K562 (cell line): ENCODE data around the gene STING1. TPM values are rescaled to one million over a fixed set of nuclear protein-coding genes. Genes with fewer than 3 reads are reported as not detected.
A peak's percentile ranks its signal among the peaks of the same experiment; 100 is the strongest.

Experiments
- ATAC-seq: fragments of 200-7000 bp; cut with Tn5 transposase; 3 replicates; pipeline ENCODE4 v1.9.1; 2020; ENCODE audit warnings: moderate library complexity
- BruUV-seq: library from RNA; stranded (reverse); fragments of 400-500 nt; replicated peaks from 2 replicates; lab custom pipeline; 2021; lab: Mats Ljungman, UMichigan
- CTCF ChIA-PET: fragments of 300-600 bp; formaldehyde crosslinking; extraction: SDS; loops from one replicate; lab custom pipeline; 2021; ENCODE audit warnings: low intra/inter-chr PET ratio; lab: Yijun Ruan, JAX
- POLR2A ChIA-PET: fragments of 300-600, 350-650 bp; sonication (Branson Sonifier 250); formaldehyde crosslinking; extraction: SDS; loops from one replicate; lab custom pipeline; 2021; ENCODE audit warnings: antibody characterized with exemption, inconsistent platforms; lab: Yijun Ruan, JAX
- DNase-seq, 4 experiments: peaks; one replicate each; pipeline versions ENCODE4 v3.0.0 to v3.0.0-alpha.2; 2011 to 2018; ENCODE audit warnings: low spot score in 3 of 4, mixed read lengths in 3 of 4; ENCODE audit errors: extremely low read depth in 1 of 4
- FAIRE-seq: peaks from 2 replicates; lab custom pipeline; 2011; peaks lifted over from hg19 to GRCh38; lab: Jason Lieb, UNC
- H2AFZ ChIP-seq: 2 replicates; pipeline ENCODE4 v1.6.0; 2011; ENCODE audit warnings: low read depth, low read length, control low read depth, inconsistent platforms
- H3K27ac ChIP-seq: fragments of 200-600 bp; 3 replicates; pipeline ENCODE4 v1.8.0; 2011; ENCODE audit warnings: low read depth, mild to moderate bottlenecking, control low read depth, inconsistent platforms, low read length, moderate library complexity, mixed read lengths; ENCODE audit errors: extremely low read depth
- H3K27me3 ChIP-seq, 2 experiments: fragments of 300-600 bp in 1 of 2; 2 replicates in 1 of 2; 3 replicates in 1 of 2; pipeline versions ENCODE4 v1.6.0 to v1.8.0; 2011; ENCODE audit warnings: inconsistent platforms in 2 of 2, low read length in 2 of 2, mild to moderate bottlenecking in 1 of 2, mixed read lengths in 1 of 2, moderate library complexity in 1 of 2; ENCODE audit not compliant: control insufficient read depth in 2 of 2, insufficient read depth in 2 of 2
- H3K36me3 ChIP-seq: fragments of 300-600 bp; 3 replicates; pipeline ENCODE4 v1.8.0; 2011; ENCODE audit warnings: mild to moderate bottlenecking, low read length, inconsistent platforms; ENCODE audit not compliant: control insufficient read depth, insufficient read depth
- H3K4me1 ChIP-seq, 2 experiments: fragments of 200-600 bp in 1 of 2; replicated peaks in 1 of 2; 2 replicates in 1 of 2; 3 replicates in 1 of 2; pipeline versions ENCODE4 v1.5.1 to v1.8.0; 2011; ENCODE audit warnings: inconsistent platforms in 2 of 2, low read length in 2 of 2, mild to moderate bottlenecking in 1 of 2, mixed read lengths in 1 of 2, moderate library complexity in 1 of 2; ENCODE audit not compliant: control insufficient read depth in 2 of 2, insufficient read depth in 2 of 2
- H3K4me2 ChIP-seq: 2 replicates; pipeline ENCODE4 v1.6.1; 2011; ENCODE audit warnings: low read length, control low read depth, inconsistent platforms, mixed read lengths; ENCODE audit not compliant: insufficient read depth
- H3K4me3 ChIP-seq: fragments of 200-600 bp; sonication (generic), shearing (Covaris generic); 2 replicates; pipeline ENCODE4 v1.5.1; 2016; ENCODE audit warnings: control low read depth, inconsistent platforms
- H3K79me2 ChIP-seq: fragments of 200-600 bp; 3 replicates; pipeline ENCODE4 v1.8.0; 2011; ENCODE audit warnings: low read length, inconsistent platforms; ENCODE audit not compliant: control insufficient read depth, insufficient read depth
- H3K9ac ChIP-seq, 2 experiments: 2 replicates each; pipeline versions ENCODE4 v1.6.0 to v1.6.1; 2011; ENCODE audit warnings: low read depth in 2 of 2, low read length in 2 of 2, control low read depth in 1 of 2, inconsistent platforms in 1 of 2, mild to moderate bottlenecking in 1 of 2, mixed read lengths in 1 of 2; ENCODE audit not compliant: insufficient read depth in 1 of 2
- H3K9me1 ChIP-seq: one replicate; pipeline ENCODE4 v1.6.0; 2011; ENCODE audit warnings: inconsistent platforms, mild to moderate bottlenecking, low read length, moderate library complexity; ENCODE audit not compliant: control insufficient read depth, insufficient read depth
- H3K9me3 ChIP-seq: replicated peaks from 2 replicates; pipeline ENCODE4 v1.5.1; 2011; ENCODE audit warnings: low read depth, low read length, inconsistent platforms; ENCODE audit not compliant: control insufficient read depth, insufficient read depth
- H4K20me1 ChIP-seq: replicated peaks from 2 replicates; pipeline ENCODE4 v1.6.1; 2011; ENCODE audit warnings: low read length, inconsistent platforms, mixed read lengths; ENCODE audit not compliant: control insufficient read depth, insufficient read depth
- CBFA2T3 ChIP-seq: fragments of 450-650 bp; IDR thresholded peaks from 2 replicates; pipeline ENCODE4 v1.6.1; 2017
- CREM ChIP-seq: IDR thresholded peaks from 2 replicates; pipeline ENCODE4 v1.6.1; 2014; ENCODE audit warnings: antibody characterized with exemption, low read depth
- E4F1 ChIP-seq: fragments of 250-450 bp; sonication (Bioruptor Pico); IDR thresholded peaks from 2 replicates; pipeline ENCODE4 v1.5.0; 2021; ENCODE audit warnings: mild to moderate bottlenecking, borderline replicate concordance
- HCFC1 ChIP-seq: IDR thresholded peaks from 2 replicates; pipeline ENCODE4 v1.6.1; 2012; ENCODE audit warnings: low read depth, low read length, improper control_type of control experiment
- HDGF ChIP-seq: fragments of 450-650 bp; IDR thresholded peaks from 2 replicates; pipeline ENCODE4 v1.6.1; 2016
- HMBOX1 ChIP-seq: sonication (generic); IDR thresholded peaks from 2 replicates; pipeline ENCODE4 v1.6.1; 2016
- KLF1 ChIP-seq: fragments of 450-650 bp; IDR thresholded peaks from 2 replicates; pipeline ENCODE4 v1.6.1; 2016; ENCODE audit warnings: missing genetic modification characterization, missing compliant biosample characterization
- KLF16 ChIP-seq: IDR thresholded peaks from 2 replicates; pipeline ENCODE4 v1.6.1; 2016; ENCODE audit warnings: antibody characterized with exemption
- LEF1 ChIP-seq: fragments of 450-650 bp; IDR thresholded peaks from 2 replicates; pipeline ENCODE4 v1.6.1; 2016; ENCODE audit warnings: mild to moderate bottlenecking
- MYBL2 ChIP-seq, 2 experiments: fragments of 450-650 bp in 1 of 2; sonication (generic) in 1 of 2; formaldehyde crosslinking in 1 of 2; IDR thresholded peaks; 2 replicates each; pipeline versions ENCODE4 v1.6.1 to v1.8.1; 2017 to 2022; ENCODE audit warnings: borderline replicate concordance in 1 of 2, inconsistent platforms in 1 of 2, low read depth in 1 of 2, mild to moderate bottlenecking in 1 of 2, missing genetic modification reagents in 1 of 2, moderate library complexity in 1 of 2
- POLR2H ChIP-seq: IDR thresholded peaks from 2 replicates; pipeline ENCODE4 v1.6.1; 2016; ENCODE audit warnings: missing genetic modification characterization, low read depth, mild to moderate bottlenecking, control low read depth, missing compliant biosample characterization, moderate library complexity
- RBM15 ChIP-seq: fragments of 200-400 bp; formaldehyde crosslinking; IDR thresholded peaks from 2 replicates; pipeline ENCODE4 v1.6.1; 2018; ENCODE audit warnings: mild to moderate bottlenecking, low read length, moderate library complexity; ENCODE audit not compliant: insufficient read depth
- RNF2 ChIP-seq: sonication (generic); IDR thresholded peaks from 2 replicates; pipeline ENCODE4 v1.6.1; 2016
- SMARCB1 ChIP-seq: IDR thresholded peaks from 2 replicates; pipeline ENCODE4 v1.6.1; 2011; ENCODE audit warnings: improper control_type of control experiment, low read depth; ENCODE audit not compliant: insufficient read length
- ZEB2 ChIP-seq: fragments of 450-650 bp; IDR thresholded peaks from 2 replicates; pipeline ENCODE4 v1.6.1; 2016
- ZNF280B ChIP-seq: fragments of 250-450 bp; sonication (Bioruptor Pico); IDR thresholded peaks from 2 replicates; pipeline ENCODE4 v1.5.1; 2021; ENCODE audit warnings: mild to moderate bottlenecking
- ZNF282 ChIP-seq: sonication (generic); formaldehyde crosslinking; IDR thresholded peaks from 2 replicates; pipeline ENCODE4 v1.8.1; 2023; ENCODE audit warnings: missing genetic modification reagents
- WGBS: fragments of 100-300 bp; shearing (Covaris generic); methylation state at CpG from one replicate; pipeline ENCODE4 v1.1.6; 2016; ENCODE audit warnings: low coverage, mixed read lengths; ENCODE audit not compliant: insufficient coverage; ENCODE audit errors: missing lambda C conversion rate; 5-methylcytosine and 5-hydroxymethylcytosine counted together
- in situ Hi-C: fragments of 300-500 bp; cut with MboI; formaldehyde crosslinking; loops from 4 replicates; pipeline ENCODE4 v1.15.0; 2018; ENCODE audit warnings: inconsistent platforms, mixed read lengths
- intact Hi-C: fragments of 100-400 bp; cut with micrococcal nuclease; formaldehyde crosslinking; loops from 2 replicates; pipeline ENCODE4 v1.14.2; 2022
- polyA plus RNA-seq, 8 experiments: library from polyadenylated mRNA; depleted of rRNA in 4 of 8; stranded (reverse) in 5 of 8; unstranded in 3 of 8; fragments of >200 nt; fragmentation: Nextera tagmentation in 2 of 8; fragmentation: Illumina TruSeq in 1 of 8; extraction: Ambion mirVana in 2 of 8; extraction: Trizol in 1 of 8; gene quantifications; 2 replicates each; pipeline versions ENCODE4 v1.2.1 to v1.2.3, GENCODE V29; 2011 to 2014; ENCODE audit warnings: inconsistent platforms in 1 of 8, missing spikeins in 1 of 8
- total RNA-seq, 7 experiments: library from RNA; depleted of rRNA in 6 of 7; stranded (reverse); fragments of >200 nt in 6 of 7; fragmentation: Illumina TruSeq in 2 of 7; extraction: Trizol in 2 of 7; gene quantifications; 2 replicates each; pipeline versions ENCODE4 v1.2.1 to v1.2.3, GENCODE V29; 2011 to 2021; ENCODE audit warnings: low replicate concordance in 1 of 7

Gene STING1
- total and polyA plus RNA-seq, 9 of the 15 experiments (the other 6 are each of a cell fraction or from before 2014, with no cell fraction given), result 20.8 to 69.1 (median 44.7) TPM

DNA sequence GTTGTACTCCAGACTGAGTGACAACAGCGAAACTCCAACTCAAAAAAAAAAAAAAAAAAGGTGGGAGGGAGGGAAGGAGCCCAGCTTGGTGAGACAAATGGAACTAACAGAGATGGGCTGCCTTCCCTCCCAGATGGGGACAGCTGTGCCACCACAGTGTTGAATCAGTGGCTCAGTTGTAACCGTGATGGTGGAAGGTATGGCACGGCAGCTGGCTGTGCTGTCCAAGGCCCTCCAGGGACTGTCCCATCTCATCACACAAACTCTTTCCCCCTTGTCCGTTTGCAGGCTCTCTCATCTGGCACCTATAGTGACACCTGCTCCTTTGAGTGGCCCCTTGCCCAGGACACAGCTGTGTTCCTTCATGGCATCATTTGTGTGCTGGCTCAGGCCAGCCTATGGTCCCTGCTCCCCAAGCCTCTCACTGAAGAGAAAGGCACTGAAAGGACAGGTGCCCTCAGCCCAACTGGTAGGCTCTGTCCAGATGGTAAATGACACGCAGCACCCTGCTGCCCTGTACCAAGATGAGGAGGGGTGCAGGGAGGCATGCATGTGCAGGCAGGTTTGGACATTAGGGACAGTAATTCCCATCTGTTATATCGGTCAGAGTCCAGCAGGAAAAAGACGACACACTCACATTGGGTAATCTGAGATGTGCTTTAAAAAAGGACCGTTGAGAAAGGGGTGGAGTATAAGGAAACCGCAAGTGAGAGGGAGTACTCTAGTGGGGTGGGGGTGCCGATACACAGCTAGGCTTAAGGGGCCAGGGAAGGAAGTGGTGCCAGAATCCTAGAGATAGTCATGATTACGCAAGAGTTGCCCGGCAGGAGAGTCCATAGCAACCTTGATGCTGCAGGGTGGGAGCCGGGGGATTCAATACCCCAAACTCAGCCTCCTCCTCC lies 7.4 kb downstream of the STING1 start:
- CTCF ChIA-PET, result no interaction called here
- intact Hi-C loops, result loop anchor here (2.0 kb wide), 1 partner anchor 38 kb away; no protein-coding TSS in a partner anchor
- ATAC-seq (peak; percentile 87), FAIRE-seq (peak; percentile 96), DNase-seq (peak; percentile 68 to 93 (median 80))
- 8% methylated on average over 12 of the region's 13 CpGs for WGBS
- POLR2A ChIA-PET, result interaction anchor here (0.6 to 1.5 kb wide), 5 partner anchors 9 to 296 kb away, joined by 3 to 6 read pairs (median 4); no protein-coding TSS in a partner anchor
- BruUV-seq, result TSS peak; percentile 5
- no peaks in the 10 kb centered on the region for H3K27me3 ChIP-seq
- H3K9me3 ChIP-seq, result no peaks in the 10 kb centered on the region
- H4K20me1 ChIP-seq, result no peaks in the 10 kb centered on the region
- H3K4me2 ChIP-seq, result peak overlapping the region; percentile 77
- in situ Hi-C loops, result no loop called here
- no peak overlapping the region for H3K4me3 ChIP-seq
- peak overlapping the region; percentile 68 for H2AFZ ChIP-seq
- peaks cover 46% of the 10 kb centered on the region; the same call in 2 of the 3 replicates for H3K36me3 ChIP-seq
- H3K79me2 ChIP-seq, result peaks cover 23% of the 10 kb centered on the region
- peaks cover 60 to 77% of the 10 kb centered on the region in 2 experiments for H3K4me1 ChIP-seq
- no peaks in the 10 kb centered on the region for H3K9me1 ChIP-seq
- H3K27ac ChIP-seq, result peak overlapping the region; percentile 91
- H3K9ac ChIP-seq, result peak overlapping the region; percentile 48 to 78
- TF ChIP-seq HDGF (peak; percentile 88), E4F1 (no peak), ZNF280B (CRISPR knock-in tag) (no peak), SMARCB1 (peak; percentile 40), RNF2 (peak; percentile 97; the same call in 1 of the 2 replicates), CREM (peak; percentile 75), ZNF282 (CRISPR knock-in tag) (no peak), MYBL2 (IDR thresholded peaks at IDR 0.05; ENCODE audit: low read depth) (peak; percentile 96), MYBL2 (CRISPR knock-in tag; IDR thresholded peaks at IDR 0.05; ENCODE audit: borderline replicate concordance) (no peak; the same call in 1 of the 2 replicates), ZEB2 (peak; percentile 47; the same call in 1 of the 2 replicates), LEF1 (peak; percentile 81; the same call in 1 of the 2 replicates), CBFA2T3 (peak; percentile 79), KLF1 (no peak; the same call in 1 of the 2 replicates), KLF16 (peak; percentile 73; the same call in 1 of the 2 replicates), HMBOX1 (peak; percentile 41; the same call in 1 of the 2 replicates), HCFC1 (peak; percentile 23; the same call in 1 of the 2 replicates), RBM15 (no peak), POLR2H (tag) (0 out of 2 replicates have a peak, but pooled peaks have one; percentile 21)
